Sigmoid colon (tissue), 3 donors: ENCODE results near the gene BAHD1.

ENCODE experiments used
- CTCF ChIP-seq, 4 experiments: fragments of 450-650 bp in 3 of 4; fragments of 200-600 bp in 1 of 4; IDR thresholded peaks; one replicate each; pipeline ENCODE4 v1.5.1; 2016 to 2019; ENCODE audit warnings: antibody characterized with exemption in 4 of 4, mild to moderate bottlenecking in 3 of 4, moderate library complexity in 2 of 4
- POLR2A ChIP-seq, 2 donors: fragments of 450-650 bp; IDR thresholded peaks; one replicate each; pipeline ENCODE4 v1.6.1; 2016; ENCODE audit warnings: antibody characterized with exemption in 2 of 2, mild to moderate bottlenecking in 2 of 2, moderate library complexity in 2 of 2

- TF ChIP-seq POLR2A (IDR thresholded peaks at IDR 0.05) (no peak), CTCF (IDR thresholded peaks at IDR 0.05) (no peak)
Measured at GRCh38 chr15:40440743-40441564, at the start of gene BAHD1.
